ENCODE measurements around the gene BCAS3.

DNA sequence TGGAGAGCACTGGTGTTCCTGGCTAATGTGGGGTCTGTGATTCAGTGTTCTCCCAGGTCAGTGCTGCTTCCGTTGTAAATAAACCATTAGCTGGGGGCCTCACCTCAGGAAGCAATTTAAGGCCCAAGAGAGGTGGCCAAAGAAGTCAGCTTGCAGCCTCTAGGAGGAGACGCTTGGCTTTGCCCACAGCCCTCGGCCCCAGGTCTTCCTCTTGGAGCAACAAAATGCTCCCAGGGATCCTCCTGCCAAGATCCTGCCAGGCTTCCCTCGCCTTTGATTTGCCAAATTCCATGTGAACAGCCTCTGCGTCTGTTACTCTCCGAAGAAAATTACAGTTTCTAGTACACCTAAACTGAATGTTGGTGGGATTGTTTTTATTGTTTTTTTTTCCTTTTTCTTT, 659.6 kb downstream of the BCAS3 start:
- TF ChIP-seq, protein P1, sequence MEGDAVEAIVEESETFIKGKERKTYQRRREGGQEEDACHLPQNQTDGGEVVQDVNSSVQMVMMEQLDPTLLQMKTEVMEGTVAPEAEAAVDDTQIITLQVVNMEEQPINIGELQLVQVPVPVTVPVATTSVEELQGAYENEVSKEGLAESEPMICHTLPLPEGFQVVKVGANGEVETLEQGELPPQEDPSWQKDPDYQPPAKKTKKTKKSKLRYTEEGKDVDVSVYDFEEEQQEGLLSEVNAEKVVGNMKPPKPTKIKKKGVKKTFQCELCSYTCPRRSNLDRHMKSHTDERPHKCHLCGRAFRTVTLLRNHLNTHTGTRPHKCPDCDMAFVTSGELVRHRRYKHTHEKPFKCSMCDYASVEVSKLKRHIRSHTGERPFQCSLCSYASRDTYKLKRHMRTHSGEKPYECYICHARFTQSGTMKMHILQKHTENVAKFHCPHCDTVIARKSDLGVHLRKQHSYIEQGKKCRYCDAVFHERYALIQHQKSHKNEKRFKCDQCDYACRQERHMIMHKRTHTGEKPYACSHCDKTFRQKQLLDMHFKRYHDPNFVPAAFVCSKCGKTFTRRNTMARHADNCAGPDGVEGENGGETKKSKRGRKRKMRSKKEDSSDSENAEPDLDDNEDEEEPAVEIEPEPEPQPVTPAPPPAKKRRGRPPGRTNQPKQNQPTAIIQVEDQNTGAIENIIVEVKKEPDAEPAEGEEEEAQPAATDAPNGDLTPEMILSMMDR (IDR thresholded peaks at IDR 0.05): no peak
- TF ChIP-seq POLR2A (IDR thresholded peaks at IDR 0.05): no peak

Data from transverse colon (tissue), 3 donors.